GM19455 (cell line): Measurements from ENCODE around the gene BATF2.

Source experiments
- ATAC-seq: cut with Tn5 transposase; IDR thresholded peaks from one replicate; pipeline ENCODE4 v1.9.1; 2021; ENCODE audit not compliant: unreplicated experiment

Gene BATF2

GRCh38 chr11:64970731-64971151 lies 26.0 kb downstream of the BATF2 start:
- ATAC-seq: no peak

DNA sequence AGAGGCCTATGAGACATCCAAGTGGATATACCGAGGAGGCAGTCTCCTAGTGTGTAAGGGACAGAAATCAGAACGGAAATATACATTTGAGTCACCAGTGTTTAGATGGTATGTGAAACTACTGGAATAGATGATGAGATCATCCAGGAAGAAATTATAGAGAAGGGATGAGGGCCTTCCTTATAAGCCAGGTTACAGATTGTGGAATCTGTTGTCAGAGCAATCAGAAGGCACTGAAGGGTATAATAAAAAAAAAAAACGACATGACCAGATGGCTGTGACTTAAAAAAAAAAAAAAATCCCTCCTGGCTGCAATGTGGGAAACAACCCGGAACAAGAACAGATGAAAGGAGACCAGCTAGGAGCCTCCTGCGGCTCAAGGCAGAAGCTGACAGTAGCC lies 27.6 kb downstream of the BATF2 start:
- ATAC-seq: no peak

GRCh38 chr11:64967375-64967774 lies 29.4 kb downstream of the BATF2 start:
- ATAC-seq: no peak

- ATAC-seq: no peak
These were observed 33.6 kb downstream of the BATF2 start for GRCh38 chr11:64963072-64963631.

DNA sequence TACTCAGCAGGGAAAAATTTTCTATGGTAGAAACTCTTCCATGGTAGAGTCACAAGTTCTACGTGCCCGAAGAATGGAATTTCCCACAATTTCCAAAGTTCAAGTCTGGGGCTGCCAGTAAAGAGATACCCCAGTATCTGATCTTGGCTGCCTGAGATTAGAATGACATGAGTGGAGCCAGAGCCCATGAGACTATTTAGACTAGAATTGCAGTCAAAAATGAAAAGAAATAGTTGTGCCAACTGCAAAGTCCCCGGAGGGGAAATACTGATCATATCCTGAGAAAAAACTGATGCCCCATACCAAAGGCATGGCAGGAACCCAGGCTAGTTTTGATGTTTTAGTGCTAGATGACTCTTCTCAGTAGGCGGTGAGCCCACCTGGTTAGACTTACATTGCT lies 36.1 kb downstream of the BATF2 start:
- ATAC-seq: no peak

DNA sequence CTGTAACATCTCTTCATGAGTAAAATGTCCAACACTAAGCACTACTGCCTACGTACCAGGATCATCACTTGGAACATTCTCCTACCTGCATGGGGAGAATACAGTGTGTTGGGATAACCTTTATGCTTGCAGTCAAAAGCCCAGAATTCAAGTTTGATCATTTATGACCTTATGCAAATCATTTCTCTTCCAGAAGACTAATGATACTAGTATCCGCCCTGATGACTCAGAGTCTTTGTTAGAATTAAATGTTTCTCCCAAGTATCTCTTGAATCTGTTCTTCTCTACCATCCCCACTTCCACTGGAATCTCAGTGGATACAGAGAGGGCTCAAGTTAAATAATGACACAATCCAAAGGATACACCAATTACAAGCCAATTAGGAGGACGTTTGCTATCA lies 37.3 kb downstream of the BATF2 start:
- no peak for ATAC-seq

DNA sequence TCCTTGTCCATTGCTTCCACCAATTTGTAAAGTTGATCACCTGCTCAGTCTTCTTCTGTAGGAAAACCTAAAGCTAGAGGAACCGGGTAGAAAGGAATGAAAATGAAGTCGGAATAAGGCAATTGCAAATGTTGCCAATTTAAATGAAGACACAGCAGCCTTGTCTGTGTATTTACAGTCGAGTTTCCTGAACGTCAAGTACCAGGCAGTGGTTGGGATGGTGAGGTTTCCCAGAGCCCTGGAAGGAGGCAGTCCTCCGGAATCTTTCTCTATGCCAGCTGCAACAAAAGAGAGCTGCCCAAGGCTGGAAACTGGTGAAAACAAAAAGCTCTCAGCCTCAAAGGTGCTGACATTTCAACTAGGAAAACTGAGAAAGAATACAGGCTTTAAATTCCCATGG lies 42.6 kb downstream of the BATF2 start:
- no peak for ATAC-seq

GRCh38 chr11:64951529-64951928 lies 45.2 kb downstream of the BATF2 start:
- no peak for ATAC-seq

DNA sequence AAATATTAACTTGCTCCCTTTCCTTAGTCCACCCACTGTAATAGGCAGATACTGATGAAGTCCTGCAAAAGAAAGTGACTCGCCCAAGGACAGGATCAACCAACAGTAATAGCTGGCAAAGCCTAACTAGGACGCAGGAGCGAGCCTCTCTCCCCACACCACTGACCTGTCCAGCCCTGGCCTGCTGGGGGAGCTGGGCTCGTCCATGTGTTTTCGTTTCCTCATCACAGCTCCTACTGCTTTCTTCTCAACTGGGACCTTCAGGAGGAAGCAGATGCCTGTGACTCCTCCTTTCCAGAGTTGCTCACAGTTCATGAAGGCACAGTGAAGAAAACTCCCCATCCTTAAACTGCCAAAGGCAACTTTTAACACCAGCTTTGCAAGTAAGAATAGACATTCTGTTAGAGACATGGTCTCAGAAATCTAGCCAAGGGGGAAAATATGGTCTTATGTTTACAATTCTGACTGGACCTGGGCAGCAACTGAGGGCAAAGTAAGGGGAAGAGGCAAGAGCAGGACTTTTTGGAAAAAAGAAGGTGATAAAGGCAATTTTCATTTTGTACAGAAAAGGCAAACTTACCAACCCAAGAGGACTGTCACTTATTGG lies 49.5 kb downstream of the BATF2 start:
- ATAC-seq: no peak
